ENCODE data around the gene CD28. TPM values are rescaled to one million over a fixed set of nuclear protein-coding genes. Genes with fewer than 3 reads are reported as not detected.

CD28 gene
- total RNA-seq, 4 donors from 2014 or later = 0.42 to 1.3 (median 0.63) TPM

GRCh38 chr2:203719456-203720410, 13.3 kb downstream of the CD28 start:
- intact Hi-C loops (cut with DNase I) = no loop called here
- H3K27me3 ChIP-seq = no peaks in the 10 kb centered on the region
- H3K4me1 ChIP-seq = peaks cover 0 to 4% (median 0%) of the 10 kb centered on the region in 3 donors
- 56% methylated on average over 4 of the region's 4 CpGs for WGBS, 2 donors
- no peaks in the 10 kb centered on the region for H3K36me3 ChIP-seq
- TF ChIP-seq POLR2A (IDR thresholded peaks at IDR 0.05) = no peak
- TF ChIP-seq CTCF (IDR thresholded peaks at IDR 0.05) = no peak
- no peak overlapping the region for H3K4me3 ChIP-seq
- DNase-seq = no peak
- no peaks in the 10 kb centered on the region for H3K9me3 ChIP-seq
- no peak overlapping the region for H3K27ac ChIP-seq

GRCh38 chr2:203720915-203721672, 14.7 kb downstream of the CD28 start:
- Histone ChIP-seq H3K9me3 (no peaks in the 10 kb centered on the region), H3K27ac (no peak overlapping the region), H3K27me3 (no peaks in the 10 kb centered on the region), H3K4me1 (peaks cover 0 to 4% (median 0%) of the 10 kb centered on the region in 3 donors), H3K36me3 (no peaks in the 10 kb centered on the region), H3K4me3 (no peak overlapping the region)
- no peak for DNase-seq
- TF ChIP-seq CTCF (IDR thresholded peaks at IDR 0.05) = no peak
- no peak for TF ChIP-seq POLR2A (IDR thresholded peaks at IDR 0.05)
- 57 to 73% methylated on average over 6 of the region's 6 CpGs for WGBS, 2 donors
- intact Hi-C loops (cut with DNase I) = no loop called here

GRCh38 chr2:203721781-203722300, 15.4 kb downstream of the CD28 start:
- no peaks in the 10 kb centered on the region for H3K9me3 ChIP-seq
- WGBS, 2 donors = 67 to 90% methylated on average over 3 of the region's 3 CpGs
- intact Hi-C loops (cut with DNase I) = no loop called here
- no peak overlapping the region for H3K4me3 ChIP-seq
- TF ChIP-seq POLR2A (IDR thresholded peaks at IDR 0.05) (no peak), CTCF (IDR thresholded peaks at IDR 0.05) (no peak)
- DNase-seq = no peak
- H3K36me3 ChIP-seq = no peaks in the 10 kb centered on the region
- H3K27me3 ChIP-seq = no peaks in the 10 kb centered on the region
- H3K4me1 ChIP-seq = peaks cover 0 to 4% (median 0%) of the 10 kb centered on the region in 3 donors
- no peak overlapping the region for H3K27ac ChIP-seq

- WGBS, 2 donors = 65 to 78% methylated on average over 2 of the region's 2 CpGs
- Histone ChIP-seq H3K4me1 (peaks cover 0 to 4% (median 0%) of the 10 kb centered on the region in 3 donors), H3K27me3 (no peaks in the 10 kb centered on the region), H3K27ac (no peak overlapping the region), H3K4me3 (no peak overlapping the region), H3K36me3 (no peaks in the 10 kb centered on the region), H3K9me3 (no peaks in the 10 kb centered on the region)
- no peak for TF ChIP-seq POLR2A (IDR thresholded peaks at IDR 0.05)
- TF ChIP-seq CTCF (IDR thresholded peaks at IDR 0.05) = no peak
- intact Hi-C loops (cut with DNase I) = no loop called here
- DNase-seq = no peak
Observed at GRCh38 chr2:203722411-203722810, 16.0 kb downstream of the CD28 start.

GRCh38 chr2:203728321-203728720, 21.9 kb downstream of the CD28 start:
- H3K4me3 ChIP-seq = no peak overlapping the region
- no peaks in the 10 kb centered on the region for H3K36me3 ChIP-seq
- intact Hi-C loops (cut with DNase I) = no loop called here
- H3K9me3 ChIP-seq = no peaks in the 10 kb centered on the region
- no peak overlapping the region for H3K27ac ChIP-seq
- DNase-seq = no peak
- no peaks in the 10 kb centered on the region for H3K4me1 ChIP-seq
- H3K27me3 ChIP-seq = no peaks in the 10 kb centered on the region
- TF ChIP-seq POLR2A (IDR thresholded peaks at IDR 0.05) = no peak
- no peak for TF ChIP-seq CTCF (IDR thresholded peaks at IDR 0.05)
